Glomerular endothelial cell (primary cell): ENCODE measurements around the gene CASP8. TPM values are rescaled to one million over a fixed set of nuclear protein-coding genes. Genes with fewer than 3 reads are reported as not detected.
"Not testable (repeated sequence)": the region's sequence is repeated elsewhere in the genome, so short reads cannot be mapped to it uniquely, and the experiment has no call there.

Experiments
- DNase-seq: peaks from one replicate; pipeline ENCODE4 v3.0.0-alpha.2; 2011; ENCODE audit warnings: low read depth, low spot score; ENCODE audit errors: extremely low read depth
- total RNA-seq: library from RNA; depleted of rRNA; stranded (reverse); fragments of >200 nt; gene quantifications from 2 replicates; pipeline ENCODE4 v1.2.3, GENCODE V29; 2015

The CASP8 gene
- total RNA-seq, 1 donor from 2014 or later, result 11.6 TPM

DNA sequence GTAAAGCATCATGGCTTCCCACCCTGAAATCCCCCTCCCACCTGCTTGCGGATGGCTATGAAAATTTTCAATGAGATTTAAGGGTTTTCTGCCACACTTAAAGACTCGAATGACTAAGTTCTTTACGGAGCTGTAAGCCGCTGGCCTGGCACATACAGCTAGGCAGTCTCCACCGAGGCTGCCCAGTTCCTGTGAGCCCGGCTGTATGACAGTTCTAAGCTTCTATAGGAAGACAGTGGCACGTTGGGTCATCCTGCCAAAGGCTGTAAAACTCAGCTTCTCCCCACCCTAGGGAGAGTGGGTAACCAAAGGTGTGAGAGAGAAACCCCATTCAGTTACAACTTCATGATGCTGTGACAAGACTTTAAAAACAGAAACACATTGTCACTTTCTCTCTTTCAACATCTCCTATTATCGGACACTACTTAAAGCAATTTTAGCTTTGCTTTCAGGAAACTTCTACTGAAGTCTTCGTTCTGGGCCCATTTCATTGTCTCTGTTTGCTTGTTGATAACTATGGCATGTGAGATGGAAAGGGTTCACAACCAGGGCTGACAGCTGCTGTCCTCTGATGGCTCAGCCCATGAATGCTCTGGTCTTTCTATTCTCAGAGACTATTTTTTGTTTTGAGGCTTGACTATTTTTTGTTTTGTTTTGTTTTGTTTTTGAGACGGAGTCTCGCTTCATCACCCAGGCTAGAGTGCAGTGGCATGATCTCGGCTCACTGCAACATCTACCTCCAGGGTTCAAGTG is 7.1 kb downstream of the CASP8 start:
- DNase-seq, result no peak

DNA sequence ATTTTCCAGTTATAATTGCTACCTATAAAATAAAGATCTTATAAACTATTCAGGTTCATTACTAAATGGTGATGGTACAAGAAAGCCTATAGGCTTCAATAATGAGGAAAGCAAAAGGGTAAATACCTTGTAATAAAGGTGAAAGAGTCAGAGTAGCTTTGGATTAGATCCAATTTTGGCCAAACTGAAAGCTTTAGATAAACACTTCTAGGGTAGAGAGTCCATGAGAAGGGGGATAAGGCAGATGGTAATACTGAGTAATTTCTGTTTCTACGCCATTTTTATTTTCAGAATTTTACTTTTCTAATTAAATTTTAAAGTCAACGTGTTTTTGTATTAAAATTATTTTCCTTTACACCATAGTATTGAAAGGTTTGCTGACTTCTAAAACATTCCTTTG is 9.4 kb downstream of the CASP8 start:
- no peak for DNase-seq

GRCh38 chr2:201270293-201271001 is 10.1 kb downstream of the CASP8 start:
- DNase-seq, result no peak

DNA sequence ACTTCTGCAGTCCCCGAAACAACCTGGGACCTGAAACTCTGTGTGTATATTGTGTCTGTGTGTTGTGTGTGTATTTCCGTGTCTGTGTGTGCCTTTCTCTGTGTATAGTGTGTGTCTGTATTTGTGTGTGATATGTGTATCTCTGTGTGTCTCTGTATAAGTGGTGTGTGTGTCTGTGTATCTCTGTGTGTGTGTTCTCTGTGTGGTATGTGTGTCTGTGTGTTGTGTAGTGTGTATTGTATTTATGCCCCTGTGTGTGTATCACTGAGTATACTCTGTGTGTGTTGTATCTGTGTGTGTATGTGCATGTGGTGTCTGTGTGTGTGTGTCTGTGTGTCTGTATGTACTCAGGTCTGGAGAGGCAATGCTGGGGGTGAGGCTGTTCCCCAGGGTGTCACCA is 11.6 kb downstream of the CASP8 start:
- no peak for DNase-seq

- DNase-seq, result no peak
These were observed 13.1 kb downstream of the CASP8 start for GRCh38 chr2:201273330-201273983.

DNA sequence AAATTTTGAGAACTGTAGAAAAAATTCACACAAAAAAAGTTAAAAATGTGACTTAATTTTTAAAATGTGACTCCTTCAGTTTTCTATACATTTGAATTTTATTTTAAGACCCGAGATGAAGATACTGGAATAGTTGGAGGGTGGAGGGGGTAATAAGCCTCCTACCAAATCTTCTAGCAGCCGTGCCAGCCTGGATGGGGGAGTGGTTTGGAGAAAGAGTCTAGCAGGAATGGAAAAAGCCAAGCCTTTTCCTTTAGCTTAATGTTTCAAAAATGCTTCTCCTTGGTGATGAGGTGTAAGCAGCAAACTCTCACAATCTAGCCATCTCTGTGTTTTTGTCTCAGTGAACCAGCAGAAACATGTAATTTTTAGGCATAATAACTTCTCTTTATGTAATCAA is 14.7 kb downstream of the CASP8 start:
- no peak for DNase-seq

- no peak for DNase-seq
These were observed 15.7 kb downstream of the CASP8 start for GRCh38 chr2:201275990-201276389.

- no peak for DNase-seq
These were observed 16.2 kb downstream of the CASP8 start for GRCh38 chr2:201276511-201276910.

GRCh38 chr2:201279079-201279478 is 18.7 kb downstream of the CASP8 start:
- DNase-seq, result no peak

DNA sequence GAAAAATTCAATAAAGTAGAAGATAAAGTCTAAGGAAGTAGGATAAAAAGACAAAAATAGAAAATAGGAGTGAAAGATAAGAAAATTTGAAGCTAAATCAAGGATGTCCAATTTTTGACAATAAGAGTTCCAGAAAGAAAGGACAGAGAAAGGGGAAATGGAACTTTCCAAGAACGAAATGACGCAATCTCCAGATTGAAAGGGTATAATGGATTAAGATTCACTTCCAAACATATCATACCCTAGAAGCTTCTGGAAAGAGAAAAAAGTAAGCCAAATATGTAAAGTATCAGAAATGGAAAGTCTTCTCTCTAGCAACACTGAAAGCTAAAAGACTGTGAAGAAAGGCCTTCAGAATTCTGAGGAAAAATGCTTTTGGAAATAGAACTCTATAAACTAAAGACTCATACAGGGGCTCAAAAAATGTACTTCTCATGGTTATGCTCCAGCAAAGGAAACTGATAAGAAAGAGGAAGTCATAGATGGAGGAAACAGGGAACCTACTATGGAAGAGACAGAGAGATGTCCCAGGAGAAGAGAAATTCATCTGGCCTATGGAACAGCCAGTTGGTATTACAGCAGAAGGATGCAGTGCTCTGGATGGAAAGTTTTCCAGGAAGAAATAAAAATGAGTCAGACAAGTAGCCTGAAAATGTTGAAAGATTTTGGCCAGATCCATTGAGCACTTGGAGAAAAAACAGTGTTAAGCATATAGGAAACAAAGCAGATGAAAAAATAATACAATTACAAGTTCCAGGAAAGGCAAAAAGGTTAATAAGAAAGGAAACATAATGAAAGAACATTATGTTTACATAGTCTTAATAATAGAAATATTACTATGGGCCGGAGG is 20.1 kb downstream of the CASP8 start:
- no peak for DNase-seq

DNA sequence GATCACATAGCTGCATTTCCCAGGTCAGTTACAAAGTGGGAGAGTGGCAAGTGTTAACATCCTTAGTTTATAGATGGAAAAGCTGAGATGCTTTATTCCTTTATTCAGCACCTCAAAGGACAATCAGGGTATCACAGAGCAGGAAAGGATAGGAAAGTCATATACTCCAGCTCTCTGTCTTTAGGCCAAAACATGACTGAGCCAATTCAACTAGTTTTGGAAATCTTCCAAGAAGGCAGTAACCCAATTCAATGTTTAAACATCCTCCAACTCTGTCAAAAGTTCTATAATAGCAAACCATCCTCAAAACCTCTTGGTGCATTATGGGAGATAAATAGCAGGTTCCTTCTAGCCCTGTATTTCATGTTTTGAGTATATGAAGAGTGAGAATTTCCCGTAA is 25.2 kb downstream of the CASP8 start:
- no peak for DNase-seq

- not testable (repeated sequence) for DNase-seq
These were observed 30.3 kb downstream of the CASP8 start for GRCh38 chr2:201290457-201291148.

- DNase-seq, result no peak
These were observed 38.2 kb downstream of the CASP8 start for GRCh38 chr2:201298462-201299052.

DNA sequence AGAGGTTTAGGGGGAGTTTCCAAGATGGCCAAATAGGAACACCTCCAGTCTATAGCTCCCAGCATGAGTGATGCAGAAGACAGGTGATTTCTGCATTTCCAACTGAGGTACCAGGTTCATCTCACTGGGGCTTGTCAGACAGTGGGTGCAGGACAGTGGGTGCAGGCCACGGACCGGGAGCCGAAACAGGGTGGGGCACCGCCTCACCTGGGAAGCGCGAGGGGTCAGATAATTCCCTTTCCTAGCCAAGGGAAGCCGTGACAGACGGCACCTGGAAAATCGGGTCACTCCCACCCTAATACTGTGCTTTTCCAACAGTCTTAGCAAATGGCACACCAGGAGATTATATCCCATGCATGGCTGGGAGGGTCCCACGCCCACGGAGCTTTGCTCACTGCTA is 39.6 kb downstream of the CASP8 start:
- not testable (repeated sequence) for DNase-seq

- DNase-seq, result no peak
These were observed 47.5 kb downstream of the CASP8 start for GRCh38 chr2:201307876-201308275.

GRCh38 chr2:201308914-201309313 is 48.6 kb downstream of the CASP8 start:
- no peak for DNase-seq

DNA sequence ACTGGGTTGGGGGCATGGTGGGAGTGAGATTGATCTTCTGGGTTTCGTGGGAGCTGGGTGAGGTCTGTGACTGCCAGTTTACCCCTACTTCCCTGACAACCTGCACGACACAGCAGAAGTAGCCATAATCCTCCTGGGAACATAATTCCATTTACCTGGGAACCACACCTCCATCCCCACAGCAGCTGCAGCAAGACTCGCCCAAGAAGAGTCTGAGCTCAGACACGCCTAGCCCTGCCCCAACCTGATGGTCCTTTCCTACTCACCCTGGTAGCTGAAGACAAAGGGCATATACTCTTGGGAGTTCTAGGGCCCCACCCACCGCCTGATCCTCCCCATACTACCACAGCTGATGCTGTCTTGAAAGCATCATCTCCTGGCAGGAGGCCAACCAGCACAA is 53.0 kb downstream of the CASP8 start:
- DNase-seq, result no peak

DNA sequence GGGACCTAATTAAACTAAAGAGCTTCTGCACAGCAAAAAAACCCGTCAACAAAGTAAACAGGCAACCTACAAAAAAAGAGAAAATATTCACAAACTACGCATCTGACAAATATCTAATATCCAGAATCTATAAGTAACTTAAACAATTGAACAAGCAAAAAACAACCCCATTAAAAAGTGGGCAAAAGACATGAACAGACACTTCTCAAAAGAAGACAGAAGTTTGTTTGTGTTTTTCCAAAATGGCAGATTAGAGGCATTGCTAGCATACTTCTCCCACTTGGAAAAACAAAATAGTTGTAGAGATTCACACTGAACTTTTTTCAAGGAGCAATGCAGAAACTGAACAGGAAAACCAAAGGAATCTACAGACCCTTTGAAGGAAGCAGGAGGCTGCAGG is 59.2 kb downstream of the CASP8 start:
- DNase-seq, result no peak

- no peak for DNase-seq
These were observed 59.9 kb downstream of the CASP8 start for GRCh38 chr2:201320257-201320656.

DNA sequence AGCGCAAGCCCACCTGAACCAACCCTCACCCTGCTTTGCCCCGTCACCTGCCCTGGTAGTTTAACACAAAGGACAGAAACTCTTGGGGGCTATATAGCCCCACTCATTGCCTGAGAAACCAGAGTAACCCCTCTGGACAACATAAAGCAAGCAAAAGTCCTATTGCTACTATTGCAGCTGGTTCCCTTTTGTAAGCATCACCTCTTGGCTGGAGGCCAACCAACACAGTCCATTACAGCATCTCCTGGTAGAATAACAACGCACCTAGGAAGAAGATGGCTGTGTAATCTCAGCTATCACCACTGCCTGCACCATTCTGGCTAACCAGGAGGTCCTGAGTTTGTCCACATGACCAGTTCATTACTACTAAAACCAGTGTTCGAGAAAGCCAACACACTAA is 60.4 kb downstream of the CASP8 start:
- DNase-seq, result no peak
